Transverse colon (tissue), 4 donors: ENCODE data around the gene UBA52. TPM values are rescaled to one million over a fixed set of nuclear protein-coding genes. Genes with fewer than 3 reads are reported as not detected.
"Not testable (repeated sequence)": the region's sequence is repeated elsewhere in the genome, so short reads cannot be mapped to it uniquely, and the experiment has no call there.

ENCODE experiments used
- DNase-seq: peaks from one replicate; pipeline ENCODE4 v3.0.0-alpha.2; 2019
- H3K27ac ChIP-seq, 4 donors: fragments of 200-600 bp; sonication (generic); 2 replicates each; pipeline ENCODE4 v1.5.1; 2016 to 2018; ENCODE audit warnings: inconsistent platforms in 4 of 4
- H3K27me3 ChIP-seq: fragments of 200-600 bp; sonication (generic); 2 replicates; pipeline ENCODE4 v1.5.1; 2017; ENCODE audit warnings: inconsistent platforms
- H3K36me3 ChIP-seq, 4 donors: fragments of 200-600 bp; sonication (generic); 2 replicates each; pipeline ENCODE4 v1.5.1; 2017 to 2019; ENCODE audit warnings: inconsistent platforms in 4 of 4
- H3K4me1 ChIP-seq, 4 donors: fragments of 200-600 bp; sonication (generic); 2 replicates each; pipeline ENCODE4 v1.5.1; 2017 to 2020; ENCODE audit warnings: inconsistent platforms in 4 of 4
- H3K4me3 ChIP-seq, 4 donors: fragments of 200-600 bp; sonication (generic); 1 replicate in 1 of 4; 2 replicates in 3 of 4; pipeline versions ENCODE4 v1.5.1 to v1.6.1; 2017 to 2019; ENCODE audit warnings: inconsistent platforms in 4 of 4
- H3K9me3 ChIP-seq, 2 donors: fragments of 200-600 bp; sonication (generic); 2 replicates each; pipeline ENCODE4 v1.5.1; 2017 to 2019; ENCODE audit warnings: inconsistent platforms in 2 of 2
- CTCF ChIP-seq, 5 experiments: fragments of 200-600 bp in 3 of 5; fragments of 450-650 bp in 2 of 5; sonication (generic) in 3 of 5; IDR thresholded peaks; 1 replicate in 2 of 5; 2 replicates in 3 of 5; pipeline ENCODE4 v1.5.1; 2016 to 2017; ENCODE audit warnings: antibody characterized with exemption in 5 of 5, inconsistent platforms in 3 of 5, mild to moderate bottlenecking in 2 of 5, moderate library complexity in 1 of 5
- EP300 ChIP-seq: sonication (generic); formaldehyde crosslinking; IDR thresholded peaks from one replicate; pipeline ENCODE4 v1.6.1; 2017; ENCODE audit warnings: antibody characterized with exemption, low read depth
- POLR2A ChIP-seq: fragments of 450-650 bp; IDR thresholded peaks from one replicate; pipeline ENCODE4 v1.6.1; 2016; ENCODE audit warnings: antibody characterized with exemption, mild to moderate bottlenecking, moderate library complexity
- POLR2AphosphoS5 ChIP-seq, 3 donors: sonication (generic); formaldehyde crosslinking; IDR thresholded peaks; one replicate each; pipeline ENCODE4 v1.6.1; 2016; ENCODE audit warnings: antibody characterized with exemption in 3 of 3
- WGBS, 2 donors: methylation state at CpG; one replicate each; pipeline ENCODE4 v1.1.5; 2018; ENCODE audit warnings: low coverage in 1 of 2; 5-methylcytosine and 5-hydroxymethylcytosine counted together
- in situ Hi-C, 4 donors: fragments of 200-750 bp; cut with MboI; loops; one replicate each; pipeline versions ENCODE4 v1.15.0 to v1.15.1; 2017; ENCODE audit warnings: low sequenced_read_pairs in 3 of 4, low pct_ligation_motif_present in 1 of 4, low pct_unique_long_range_greater_than_20kb in 1 of 4
- intact Hi-C: fragments of 100-400 bp; cut with DNase I; formaldehyde crosslinking; loops from one replicate; pipeline ENCODE4 v1.15.1; 2023; ENCODE audit warnings: low total_unique reads
- total RNA-seq, 4 donors: library from RNA; depleted of rRNA; stranded (reverse); fragments of >200 nt; gene quantifications; one replicate each; pipeline ENCODE4 v1.1.0, GENCODE V29; 2016

Gene UBA52
- total RNA-seq, 4 donors from 2014 or later: 421 to 735 (median 566) TPM

GRCh38 chr19:18595475-18595874 lies 23.8 kb downstream of the UBA52 start:
- Histone ChIP-seq H3K4me3 (no peak overlapping the region), H3K36me3 (peaks cover 0 to 4% (median 0%) of the 10 kb centered on the region in 4 donors), H3K4me1 (peaks cover 10 to 18% (median 16%) of the 10 kb centered on the region in 4 donors), H3K9me3 (no peaks in the 10 kb centered on the region), H3K27ac (no peak overlapping the region), H3K27me3 (peaks cover 47% of the 10 kb centered on the region)
- WGBS, 2 donors: 74% methylated on average over 6 of the region's 6 CpGs; no CpG with 5 or more reads in 1 of the 2 donors
- intact Hi-C loops: no loop called here
- DNase-seq: no peak
- in situ Hi-C loops: loop anchor here (10.0 to 25.0 kb wide), 3 partner anchors 133 to 249 kb away; partner anchors contain the start of gene UPF1 (in 2 of the 4)
- no peak for TF ChIP-seq EP300
- TF ChIP-seq POLR2AphosphoS5 (IDR thresholded peaks at IDR 0.05): no peak

DNA sequence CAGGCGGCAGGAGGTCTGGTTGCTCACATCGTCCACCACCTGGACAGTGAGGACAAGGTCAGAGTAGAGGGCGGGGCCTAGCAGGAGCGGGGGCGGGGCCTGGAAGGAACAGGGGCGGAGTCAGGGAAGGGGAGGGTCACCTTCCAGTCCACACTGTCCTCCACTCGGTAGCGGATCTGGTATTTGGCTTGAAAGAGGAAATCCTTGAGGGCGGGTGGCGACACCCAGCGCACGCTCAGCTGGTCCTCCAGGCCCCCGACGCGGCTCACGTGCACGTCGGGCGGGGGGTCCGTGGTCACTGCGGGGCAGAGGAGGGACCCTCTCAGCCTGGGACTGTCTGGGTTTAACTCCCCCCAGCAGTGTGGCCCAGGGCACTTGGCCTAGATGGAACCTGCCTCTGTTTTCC lies 25.1 kb downstream of the UBA52 start:
- no peaks in the 10 kb centered on the region for H3K36me3 ChIP-seq
- peaks cover 60% of the 10 kb centered on the region for H3K27me3 ChIP-seq
- intact Hi-C loops: no loop called here
- no peaks in the 10 kb centered on the region for H3K9me3 ChIP-seq
- peaks cover 10 to 18% (median 16%) of the 10 kb centered on the region in 4 donors for H3K4me1 ChIP-seq
- 18% methylated on average over 20 of the region's 21 CpGs; no CpG with 5 or more reads in 1 of the 2 donors for WGBS, 2 donors
- no peak overlapping the region for H3K4me3 ChIP-seq
- TF ChIP-seq CTCF (IDR thresholded peaks at IDR 0.05): no peak
- TF ChIP-seq POLR2AphosphoS5 (IDR thresholded peaks at IDR 0.05): no peak
- no peak for TF ChIP-seq EP300
- TF ChIP-seq POLR2A: no peak
- in situ Hi-C loops: loop anchor here (10.0 to 25.0 kb wide), 3 partner anchors 134 to 248 kb away; partner anchors contain the start of gene UPF1 (in 2 of the 4)
- DNase-seq: peak; percentile 63
- no peak overlapping the region for H3K27ac ChIP-seq

DNA sequence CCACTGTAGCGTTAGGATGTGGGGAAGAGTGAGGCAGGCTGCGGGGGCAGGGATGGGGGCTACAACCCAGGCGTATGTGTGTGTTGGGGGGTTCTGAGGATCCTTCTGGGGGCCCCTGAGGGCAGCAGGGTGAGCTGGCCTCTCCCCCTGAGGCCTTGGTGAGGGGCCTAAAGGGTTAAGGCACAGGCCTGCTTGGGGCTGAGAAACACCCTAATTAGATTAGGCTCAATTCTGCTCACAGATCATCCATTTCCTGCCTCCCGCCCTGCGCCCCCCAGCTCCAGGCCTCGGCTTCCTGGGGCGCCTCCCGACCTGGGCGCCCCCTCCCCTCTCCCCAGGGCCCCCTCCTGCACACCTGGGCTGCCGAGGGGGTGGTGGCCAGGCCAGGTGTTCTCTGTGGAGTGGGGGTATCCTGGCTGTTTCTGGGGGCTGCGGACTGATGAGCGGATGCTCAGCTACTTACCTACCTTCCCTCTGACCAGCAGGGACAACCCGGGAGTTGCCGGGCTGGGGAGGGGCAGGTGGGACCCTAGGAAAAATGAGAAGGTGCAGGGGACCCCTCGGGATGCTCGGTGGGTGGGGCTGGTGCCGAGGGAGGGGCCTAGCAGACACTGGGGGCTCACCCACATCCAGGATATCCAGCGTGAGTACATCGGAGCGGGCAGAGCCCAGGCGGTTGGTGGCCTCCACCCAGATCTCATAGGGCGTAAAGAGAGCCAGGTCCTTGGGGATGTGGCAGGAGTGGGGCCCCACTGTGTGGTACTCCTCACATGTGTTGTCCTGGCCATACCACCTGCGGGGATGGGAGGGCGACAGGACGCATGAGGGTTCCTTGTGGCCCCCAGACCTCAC lies 26.4 kb downstream of the UBA52 start:
- intact Hi-C loops (no loop called here), in situ Hi-C loops (loop anchor here (10.0 to 25.0 kb wide), 3 partner anchors 136 to 247 kb away; partner anchors contain the start of gene UPF1 (in 2 of the 4))
- H3K9me3 ChIP-seq: no peaks in the 10 kb centered on the region
- H3K4me1 ChIP-seq: peaks cover 10 to 18% (median 16%) of the 10 kb centered on the region in 4 donors
- H3K27ac ChIP-seq: no peak overlapping the region
- H3K36me3 ChIP-seq: no peaks in the 10 kb centered on the region
- 47% methylated on average over 24 of the region's 25 CpGs; no CpG with 5 or more reads in 1 of the 2 donors for WGBS, 2 donors
- TF ChIP-seq POLR2A (no peak), EP300 (no peak), CTCF (IDR thresholded peaks at IDR 0.05) (no peak)
- H3K4me3 ChIP-seq: no peak overlapping the region
- DNase-seq: no peak
- H3K27me3 ChIP-seq: peaks cover 73% of the 10 kb centered on the region

GRCh38 chr19:18599485-18599884 lies 27.8 kb downstream of the UBA52 start:
- TF ChIP-seq CTCF (IDR thresholded peaks at IDR 0.05) (no peak), POLR2AphosphoS5 (IDR thresholded peaks at IDR 0.05) (no peak), POLR2A (no peak)
- intact Hi-C loops: no loop called here
- no peak for DNase-seq
- 77% methylated on average over 20 of the region's 20 CpGs; no CpG with 5 or more reads in 1 of the 2 donors for WGBS, 2 donors
- Histone ChIP-seq H3K27ac (no peak overlapping the region), H3K4me1 (peaks cover 8 to 18% (median 13%) of the 10 kb centered on the region in 4 donors), H3K4me3 (no peak overlapping the region), H3K9me3 (no peaks in the 10 kb centered on the region), H3K27me3 (peaks cover 88% of the 10 kb centered on the region), H3K36me3 (no peaks in the 10 kb centered on the region)
- in situ Hi-C loops: loop anchor here (10.0 to 25.0 kb wide), 3 partner anchors 137 to 245 kb away; partner anchors contain the start of gene UPF1 (in 2 of the 4)

GRCh38 chr19:18600692-18601397 lies 29.2 kb downstream of the UBA52 start:
- in situ Hi-C loops: loop anchor here in 1 of 4 donors (25.0 kb wide), 1 partner anchor 211 kb away; no protein-coding TSS in a partner anchor
- H3K27ac ChIP-seq, H3K36me3 ChIP-seq, intact Hi-C loops, H3K4me3 ChIP-seq, DNase-seq, H3K9me3 ChIP-seq, H3K4me1 ChIP-seq: not testable (repeated sequence)
- H3K27me3 ChIP-seq: peaks cover 92% of the 10 kb centered on the region
- WGBS, 2 donors: 85 to 90% methylated on average over 6 to 15 of the region's 15 CpGs
